Smooth muscle cell (in vitro differentiated cells): ENCODE measurements around the gene SKAP1. TPM values are rescaled to one million over a fixed set of nuclear protein-coding genes. Genes with fewer than 3 reads are reported as not detected.
A peak's percentile ranks its signal among the peaks of the same experiment; 100 is the strongest.
"Not testable (repeated sequence)": the region's sequence is repeated elsewhere in the genome, so short reads cannot be mapped to it uniquely, and the experiment has no call there.

Experiments
- DNase-seq: peaks from one replicate; lab custom pipeline; 2025; ENCODE audit not compliant: unreplicated experiment; lab: John Stamatoyannopoulos, UW
- H2AFZ ChIP-seq: fragments of 200-600 bp; sonication (generic); 2 replicates; pipeline ENCODE4 v1.6.0; 2016; ENCODE audit warnings: antibody characterized with exemption, low read depth, mild to moderate bottlenecking
- H3F3A ChIP-seq: fragments of 200-600 bp; sonication (generic); 2 replicates; pipeline ENCODE4 v1.6.0; 2017; ENCODE audit warnings: antibody characterized with exemption, low read depth
- H3K27ac ChIP-seq: fragments of 200-600 bp; sonication (generic); 2 replicates; pipeline ENCODE4 v1.5.1; 2016; ENCODE audit warnings: low read depth, mild to moderate bottlenecking
- H3K27me3 ChIP-seq: fragments of 200-600 bp; sonication (generic); 2 replicates; pipeline ENCODE4 v1.6.1; 2016; ENCODE audit warnings: low read depth, mild to moderate bottlenecking
- H3K36me3 ChIP-seq: fragments of 200-600 bp; sonication (generic); 2 replicates; pipeline ENCODE4 v1.5.1; 2016; ENCODE audit warnings: low read depth
- H3K4me1 ChIP-seq: fragments of 200-600 bp; sonication (generic); 2 replicates; pipeline ENCODE4 v1.5.1; 2016; ENCODE audit warnings: low read depth
- H3K4me2 ChIP-seq: fragments of 200-600 bp; sonication (generic); 2 replicates; pipeline ENCODE4 v1.6.0; 2016; ENCODE audit warnings: mild to moderate bottlenecking
- H3K4me3 ChIP-seq: fragments of 200-600 bp; sonication (generic); 2 replicates; pipeline ENCODE4 v1.5.1; 2016; ENCODE audit warnings: mild to moderate bottlenecking
- H3K79me2 ChIP-seq: fragments of 200-600 bp; sonication (generic); 2 replicates; pipeline ENCODE4 v1.6.0; 2016; ENCODE audit warnings: low read depth, mild to moderate bottlenecking
- H3K9ac ChIP-seq: fragments of 200-600 bp; sonication (generic); 2 replicates; pipeline ENCODE4 v1.6.0; 2016; ENCODE audit warnings: low read depth
- H3K9me3 ChIP-seq: fragments of 200-600 bp; sonication (generic); replicated peaks from 2 replicates; pipeline ENCODE4 v1.5.1; 2016; ENCODE audit warnings: low read depth
- H4K20me1 ChIP-seq: fragments of 200-600 bp; sonication (generic); 2 replicates; pipeline ENCODE4 v1.6.0; 2016; ENCODE audit warnings: low read depth
- CTCF ChIP-seq: fragments of 200-600 bp; sonication (generic); IDR thresholded peaks from 2 replicates; pipeline ENCODE4 v1.5.1; 2017; ENCODE audit warnings: borderline replicate concordance, mild to moderate bottlenecking, antibody characterized with exemption; ENCODE audit not compliant: insufficient read depth, poor library complexity, severe bottlenecking
- WGBS: methylation state at CpG from one replicate; pipeline ENCODE4 v1.1.7; 2016; ENCODE audit warnings: low lambda C conversion rate; 5-methylcytosine and 5-hydroxymethylcytosine counted together
- polyA plus RNA-seq: library from polyadenylated mRNA; unstranded; fragments of >200 nt; fragmentation: Nextera tagmentation; extraction: Ambion mirVana; gene quantifications from 2 replicates; pipeline ENCODE4 v1.2.1, GENCODE V29; 2016
- total RNA-seq: library from RNA; depleted of rRNA; stranded (reverse); fragments of >200 nt; gene quantifications from 2 replicates; pipeline ENCODE4 v1.2.3, GENCODE V29; 2014

The SKAP1 gene
- total and polyA plus RNA-seq, 2 experiments from 2014 or later, result not detected

GRCh38 chr17:48251950-48252349, 178.1 kb downstream of the SKAP1 start:
- Histone ChIP-seq H3K4me2 (no peak overlapping the region), H3K27ac (no peak overlapping the region), H3K79me2 (no peaks in the 10 kb centered on the region), H3F3A (no peaks in the 10 kb centered on the region), H3K4me1 (no peaks in the 10 kb centered on the region), H3K27me3 (peaks cover 25% of the 10 kb centered on the region), H3K4me3 (no peak overlapping the region), H4K20me1 (no peaks in the 10 kb centered on the region), H3K36me3 (no peaks in the 10 kb centered on the region), H2AFZ (no peak overlapping the region), H3K9me3 (no peaks in the 10 kb centered on the region), H3K9ac (no peak overlapping the region)
- TF ChIP-seq CTCF, result no peak
- 81% methylated on average over 3 of the region's 3 CpGs for WGBS
- DNase-seq, result no peak

- H3K36me3 ChIP-seq, result no peaks in the 10 kb centered on the region
- peaks cover 17% of the 10 kb centered on the region for H3K27me3 ChIP-seq
- no peaks in the 10 kb centered on the region for H3F3A ChIP-seq
- H3K4me3 ChIP-seq, result peak overlapping the region; percentile 13
- no peak for TF ChIP-seq CTCF
- no peak overlapping the region for H3K9ac ChIP-seq
- H3K4me2 ChIP-seq, result peak overlapping the region; percentile 8
- no peaks in the 10 kb centered on the region for H4K20me1 ChIP-seq
- no peaks in the 10 kb centered on the region for H3K4me1 ChIP-seq
- no peaks in the 10 kb centered on the region for H3K79me2 ChIP-seq
- DNase-seq, result no peak
- 57% methylated on average over 8 of the region's 8 CpGs for WGBS
- H2AFZ ChIP-seq, result peak overlapping the region; percentile 2
- H3K9me3 ChIP-seq, result no peaks in the 10 kb centered on the region
- no peak overlapping the region for H3K27ac ChIP-seq
Observed at GRCh38 chr17:48250949-48251348, 179.1 kb downstream of the SKAP1 start.

GRCh38 chr17:48250059-48250458, 180.0 kb downstream of the SKAP1 start:
- not testable (repeated sequence) for H3K4me1 ChIP-seq, H3K79me2 ChIP-seq, H4K20me1 ChIP-seq, H3K36me3 ChIP-seq, H3K4me2 ChIP-seq, H3K27ac ChIP-seq, H3K4me3 ChIP-seq, H3F3A ChIP-seq, H3K9ac ChIP-seq, H2AFZ ChIP-seq, H3K9me3 ChIP-seq, DNase-seq
- peaks cover 12% of the 10 kb centered on the region for H3K27me3 ChIP-seq
- WGBS, result 97% methylated on average over 5 of the region's 5 CpGs

- Histone ChIP-seq H2AFZ (no peak overlapping the region), H3K79me2 (no peaks in the 10 kb centered on the region), H3F3A (no peaks in the 10 kb centered on the region), H3K4me2 (no peak overlapping the region), H3K9me3 (no peaks in the 10 kb centered on the region), H3K4me1 (peaks cover 3% of the 10 kb centered on the region), H3K27ac (no peak overlapping the region), H3K27me3 (peaks cover 12% of the 10 kb centered on the region), H3K4me3 (no peak overlapping the region), H3K36me3 (no peaks in the 10 kb centered on the region), H3K9ac (no peak overlapping the region), H4K20me1 (no peaks in the 10 kb centered on the region)
- WGBS, result 95% methylated on average over 3 of the region's 3 CpGs
- TF ChIP-seq CTCF, result no peak
- DNase-seq, result no peak
Observed at GRCh38 chr17:48247603-48248002, 182.4 kb downstream of the SKAP1 start.
